GM12801 (cell line): Measurements from ENCODE around the gene EBF4.

Source experiments
- CTCF ChIP-seq: IDR thresholded peaks from one replicate; pipeline ENCODE4 v1.5.1; 2011; ENCODE audit warnings: control low read depth; ENCODE audit not compliant: insufficient read length; ENCODE audit errors: extremely low read depth

Gene EBF4

GRCh38 chr20:2767768-2768631 lies 75.4 kb downstream of the EBF4 start:
- no peak for TF ChIP-seq CTCF

GRCh38 chr20:2768632-2769015 lies 76.0 kb downstream of the EBF4 start:
- no peak for TF ChIP-seq CTCF

GRCh38 chr20:2771631-2772080 lies 79.1 kb downstream of the EBF4 start:
- no peak for TF ChIP-seq CTCF

GRCh38 chr20:2773812-2774211 lies 81.2 kb downstream of the EBF4 start:
- TF ChIP-seq CTCF: no peak

GRCh38 chr20:2775139-2775538 lies 82.6 kb downstream of the EBF4 start:
- TF ChIP-seq CTCF: no peak

GRCh38 chr20:2778602-2779321 lies 86.2 kb downstream of the EBF4 start:
- TF ChIP-seq CTCF: no peak

GRCh38 chr20:2780948-2781347 lies 88.4 kb downstream of the EBF4 start:
- no peak for TF ChIP-seq CTCF
